Esophagus squamous epithelium (tissue), 4 donors: ENCODE data around the gene DBNL.

Experiments used
- POLR2A ChIP-seq, 4 donors: fragments of 450-650 bp; IDR thresholded peaks; one replicate each; pipeline ENCODE4 v1.6.1; 2017; ENCODE audit warnings: antibody characterized with exemption in 4 of 4, mild to moderate bottlenecking in 4 of 4, moderate library complexity in 3 of 4
- TF ChIP-seq, protein P1 (sequence below), 6 experiments: fragments of 450-650 bp in 4 of 6; fragments of 200-600 bp in 2 of 6; sonication (generic) in 2 of 6; IDR thresholded peaks; one replicate each; pipeline ENCODE4 v1.5.1; 2016 to 2019; ENCODE audit warnings: antibody characterized with exemption in 6 of 6, mild to moderate bottlenecking in 4 of 6, moderate library complexity in 4 of 6

DNA sequence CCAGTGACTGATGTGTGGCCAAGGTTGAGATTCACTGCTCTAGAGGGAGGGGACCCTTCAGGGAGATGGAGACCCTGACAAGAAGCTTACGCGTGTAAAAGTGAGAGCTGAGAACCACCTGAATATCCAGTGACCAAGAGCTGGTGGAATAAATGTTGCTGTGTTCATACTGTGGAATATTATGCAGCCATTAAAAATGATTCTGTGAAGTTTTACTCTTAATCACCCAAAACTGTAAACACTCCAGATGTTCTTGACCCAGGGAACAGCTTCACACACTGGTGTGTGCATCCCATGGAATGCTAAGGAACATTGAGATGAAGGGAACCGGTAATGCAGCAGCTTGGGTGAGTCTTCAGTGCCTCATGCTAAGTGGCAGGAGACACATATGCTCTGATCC is 42.1 kb downstream of the DBNL start:
- TF ChIP-seq, protein P1, sequence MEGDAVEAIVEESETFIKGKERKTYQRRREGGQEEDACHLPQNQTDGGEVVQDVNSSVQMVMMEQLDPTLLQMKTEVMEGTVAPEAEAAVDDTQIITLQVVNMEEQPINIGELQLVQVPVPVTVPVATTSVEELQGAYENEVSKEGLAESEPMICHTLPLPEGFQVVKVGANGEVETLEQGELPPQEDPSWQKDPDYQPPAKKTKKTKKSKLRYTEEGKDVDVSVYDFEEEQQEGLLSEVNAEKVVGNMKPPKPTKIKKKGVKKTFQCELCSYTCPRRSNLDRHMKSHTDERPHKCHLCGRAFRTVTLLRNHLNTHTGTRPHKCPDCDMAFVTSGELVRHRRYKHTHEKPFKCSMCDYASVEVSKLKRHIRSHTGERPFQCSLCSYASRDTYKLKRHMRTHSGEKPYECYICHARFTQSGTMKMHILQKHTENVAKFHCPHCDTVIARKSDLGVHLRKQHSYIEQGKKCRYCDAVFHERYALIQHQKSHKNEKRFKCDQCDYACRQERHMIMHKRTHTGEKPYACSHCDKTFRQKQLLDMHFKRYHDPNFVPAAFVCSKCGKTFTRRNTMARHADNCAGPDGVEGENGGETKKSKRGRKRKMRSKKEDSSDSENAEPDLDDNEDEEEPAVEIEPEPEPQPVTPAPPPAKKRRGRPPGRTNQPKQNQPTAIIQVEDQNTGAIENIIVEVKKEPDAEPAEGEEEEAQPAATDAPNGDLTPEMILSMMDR (IDR thresholded peaks at IDR 0.05): no peak
- no peak for TF ChIP-seq POLR2A (IDR thresholded peaks at IDR 0.05)
